Liver (tissue), 9 donors: ENCODE measurements around the gene PLEKHA7. TPM values are rescaled to one million over a fixed set of nuclear protein-coding genes. Genes with fewer than 3 reads are reported as not detected.

Experiments used
- DNase-seq: peaks from one replicate; pipeline ENCODE4 v3.0.0-alpha.2; 2017; ENCODE audit warnings: low spot score
- H3K27ac ChIP-seq, 2 donors: one replicate each; pipeline ENCODE4 v1.7.0; 2013; ENCODE audit warnings: inconsistent platforms in 2 of 2, low read length in 2 of 2, control low read depth in 1 of 2, low read depth in 1 of 2, mild to moderate bottlenecking in 1 of 2
- H3K27me3 ChIP-seq, 4 donors: one replicate each; pipeline versions ENCODE4 v1.6.1 to v1.7.0; 2013; ENCODE audit warnings: low read length in 3 of 4, inconsistent platforms in 1 of 4, mild to moderate bottlenecking in 1 of 4, moderate library complexity in 1 of 4; ENCODE audit not compliant: control insufficient read depth in 4 of 4, insufficient read depth in 4 of 4
- H3K36me3 ChIP-seq, 4 donors: one replicate each; pipeline versions ENCODE4 v1.6.1 to v1.7.0; 2013; ENCODE audit warnings: low read length in 3 of 4, mild to moderate bottlenecking in 3 of 4, low read depth in 1 of 4, moderate library complexity in 1 of 4; ENCODE audit not compliant: control insufficient read depth in 4 of 4, insufficient read depth in 3 of 4
- H3K4me1 ChIP-seq, 4 donors: one replicate each; pipeline versions ENCODE4 v1.6.1 to v1.7.0; 2013; ENCODE audit warnings: low read length in 3 of 4, mild to moderate bottlenecking in 3 of 4, moderate library complexity in 1 of 4; ENCODE audit not compliant: control insufficient read depth in 4 of 4, insufficient read depth in 4 of 4
- H3K4me3 ChIP-seq, 3 donors: one replicate each; pipeline versions ENCODE4 v1.6.1 to v1.7.0; 2013; ENCODE audit warnings: low read length in 3 of 3, control low read depth in 1 of 3, low read depth in 1 of 3, mild to moderate bottlenecking in 1 of 3
- H3K9ac ChIP-seq, 2 donors: one replicate each; pipeline ENCODE4 v1.7.0; 2013; ENCODE audit warnings: low read length in 2 of 2, mild to moderate bottlenecking in 2 of 2, moderate library complexity in 2 of 2, control low read depth in 1 of 2, low read depth in 1 of 2
- H3K9me3 ChIP-seq, 4 donors: one replicate each; pipeline versions ENCODE4 v1.6.1 to v1.7.0; 2013; ENCODE audit warnings: low read length in 3 of 4; ENCODE audit not compliant: control insufficient read depth in 4 of 4
- FOXA2 ChIP-seq: IDR thresholded peaks from 2 replicates; pipeline ENCODE4 v1.6.1; 2016; ENCODE audit warnings: antibody characterized with exemption
- HNF4A ChIP-seq, 2 donors: conservative IDR thresholded peaks; 2 replicates each; pipeline ENCODE4 v1.6.1; 2016; ENCODE audit warnings: antibody characterized with exemption in 2 of 2, mild to moderate bottlenecking in 2 of 2
- HNF4G ChIP-seq: IDR thresholded peaks from 2 replicates; pipeline ENCODE4 v1.6.1; 2016; ENCODE audit warnings: antibody characterized with exemption
- NR2F2 ChIP-seq: IDR thresholded peaks from 2 replicates; pipeline ENCODE4 v1.6.1; 2016; ENCODE audit warnings: antibody characterized with exemption
- WGBS: extraction: QIAGEN DNeasy Blood & Tissue Kit; methylation state at CpG from one replicate; pipeline ENCODE4 v1.1.7; 2013; 5-methylcytosine and 5-hydroxymethylcytosine counted together
- polyA plus RNA-seq, 2 donors: library from polyadenylated mRNA; stranded (reverse) in 1 of 2; unstranded in 1 of 2; fragments of 200-250 nt in 1 of 2; fragments of >200 nt in 1 of 2; fragmentation: Nextera tagmentation in 1 of 2; extraction: Ambion mirVana in 1 of 2; gene quantifications; one replicate each; pipeline versions ENCODE4 v1.2.1 to v1.2.3, GENCODE V29; 2013 to 2015
- total RNA-seq, 2 donors: library from RNA; depleted of rRNA; stranded (reverse); fragments of >200 nt; gene quantifications; one replicate each; pipeline ENCODE4 v1.2.3, GENCODE V29; 2014
- TF ChIP-seq, protein P1 (sequence below): IDR thresholded peaks from 2 replicates; pipeline ENCODE4 v1.6.1; 2016; ENCODE audit warnings: antibody characterized with exemption
- TF ChIP-seq, protein P2 (sequence below): IDR thresholded peaks from 2 replicates; pipeline ENCODE4 v1.6.1; 2016; ENCODE audit warnings: antibody characterized with exemption
- TF ChIP-seq, protein P3 (sequence below): IDR thresholded peaks from 2 replicates; pipeline ENCODE4 v1.6.1; 2016; ENCODE audit warnings: antibody characterized with exemption, mild to moderate bottlenecking
- donor health status: healthy.
- donor health status: healthy.
- donor health status: healthy.
- donor health status: healthy.
- donor health status: healthy.

PLEKHA7 gene
- total and polyA plus RNA-seq, 4 donors = 6.1 to 28.8 (median 8.5) TPM

DNA sequence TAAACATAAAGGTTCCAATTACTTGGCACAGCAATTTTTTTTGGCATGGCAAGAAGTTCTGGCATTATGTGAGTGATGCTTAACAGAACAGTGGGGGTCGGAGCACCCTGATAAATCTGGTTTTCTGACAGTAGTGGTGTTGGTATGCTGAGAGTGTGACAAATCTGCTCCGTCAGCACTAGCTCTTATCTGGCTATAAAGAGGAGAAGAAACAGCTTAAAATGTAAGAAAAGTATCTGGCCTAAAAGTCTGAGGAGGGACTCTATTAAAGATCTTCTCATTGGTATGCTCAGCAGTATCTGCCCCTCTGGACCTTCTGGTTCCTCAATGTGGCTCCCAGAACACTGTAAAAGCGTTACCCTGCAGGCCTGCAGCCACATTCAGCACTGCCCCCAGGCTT, 137.4 kb downstream of the PLEKHA7 start:
- no peak overlapping the region for H3K27ac ChIP-seq
- TF ChIP-seq NR2F2 (no peak), FOXA2 (no peak)
- peaks cover 0 to 3% (median 1%) of the 10 kb centered on the region in 4 donors for H3K4me1 ChIP-seq
- H3K9me3 ChIP-seq = no peaks in the 10 kb centered on the region
- H3K9ac ChIP-seq = no peak overlapping the region
- WGBS = 94% methylated on average over 3 of the region's 3 CpGs
- DNase-seq = no peak
- no peaks in the 10 kb centered on the region for H3K27me3 ChIP-seq
- no peaks in the 10 kb centered on the region for H3K36me3 ChIP-seq
- H3K4me3 ChIP-seq = no peak overlapping the region

DNA sequence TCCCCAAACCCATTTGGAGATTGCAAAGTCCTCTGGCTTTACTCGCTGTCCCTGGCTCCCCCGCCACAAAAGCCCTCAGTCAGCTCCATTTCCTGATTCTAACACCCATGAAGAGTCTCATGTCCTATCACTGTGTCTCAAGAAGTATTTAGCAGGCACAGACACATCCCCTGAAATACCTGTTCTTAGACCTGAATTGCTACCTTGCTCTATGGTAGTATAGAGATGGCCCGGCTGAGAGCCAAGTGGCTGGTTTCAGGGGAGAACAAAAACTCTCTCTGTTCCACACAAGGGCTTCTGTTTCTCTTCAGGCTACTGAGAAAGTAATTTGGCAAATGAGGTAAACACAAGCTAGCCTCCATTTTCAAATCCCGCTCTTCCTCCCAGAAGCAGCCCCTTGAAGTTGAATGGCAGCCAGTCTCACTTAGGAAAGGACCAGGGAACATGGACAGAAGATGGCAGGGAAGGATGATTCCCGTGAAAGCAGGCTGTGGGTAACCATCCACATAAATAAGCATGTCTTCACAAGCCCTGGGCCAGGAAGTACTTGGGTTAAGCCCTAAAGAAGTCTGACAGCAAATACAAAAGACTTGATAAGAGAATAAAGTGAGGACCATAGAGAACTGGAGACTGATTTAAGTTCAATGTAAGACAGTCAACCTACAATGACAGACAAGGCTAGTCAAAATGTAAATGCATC, 138.0 kb downstream of the PLEKHA7 start:
- WGBS = 94% methylated on average over 5 of the region's 5 CpGs

DNA sequence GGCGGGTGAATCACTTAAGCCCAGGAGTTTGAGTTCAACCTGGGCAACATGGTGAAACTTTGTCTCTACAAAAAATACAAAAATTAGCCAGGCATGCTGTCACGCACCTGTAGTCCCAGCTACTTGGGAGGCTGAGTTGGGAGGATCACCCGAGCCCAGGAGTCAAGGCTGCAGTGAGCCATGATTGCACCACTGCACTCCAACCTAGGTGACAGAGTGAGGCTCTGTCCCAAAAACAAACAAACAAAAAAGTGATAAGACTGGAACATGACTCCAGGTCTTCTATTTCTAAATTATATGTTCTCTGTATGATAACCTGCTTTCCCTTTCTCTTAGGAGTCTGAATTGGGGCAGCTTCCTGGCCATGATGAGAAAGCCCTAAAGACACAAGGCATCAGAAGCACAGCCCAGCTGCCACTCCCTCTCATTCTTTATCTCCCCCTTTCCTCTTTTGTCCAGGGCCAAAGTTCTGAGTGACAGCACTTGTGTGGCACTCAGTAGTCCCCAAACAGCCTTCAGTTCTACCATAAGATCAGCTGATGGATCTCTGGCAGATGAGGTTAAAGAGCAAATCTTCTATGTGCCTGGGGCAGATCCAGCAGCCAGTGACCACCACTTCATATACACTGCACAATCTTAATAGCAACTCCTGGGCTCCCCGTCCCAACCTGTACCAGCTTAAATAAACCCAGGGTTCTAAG, 139.8 kb downstream of the PLEKHA7 start:
- no peak for DNase-seq
- Histone ChIP-seq H3K9ac (no peak overlapping the region), H3K27ac (no peak overlapping the region), H3K4me1 (peaks cover 0 to 3% (median 0%) of the 10 kb centered on the region in 4 donors), H3K27me3 (no peaks in the 10 kb centered on the region), H3K4me3 (no peak overlapping the region), H3K36me3 (peaks cover 0 to 1% (median 0%) of the 10 kb centered on the region in 4 donors), H3K9me3 (no peaks in the 10 kb centered on the region)
- TF ChIP-seq HNF4A (conservative IDR thresholded peaks at IDR 0.05) = peak in 1 of 2 donors; percentile 12
- TF ChIP-seq, protein P1, sequence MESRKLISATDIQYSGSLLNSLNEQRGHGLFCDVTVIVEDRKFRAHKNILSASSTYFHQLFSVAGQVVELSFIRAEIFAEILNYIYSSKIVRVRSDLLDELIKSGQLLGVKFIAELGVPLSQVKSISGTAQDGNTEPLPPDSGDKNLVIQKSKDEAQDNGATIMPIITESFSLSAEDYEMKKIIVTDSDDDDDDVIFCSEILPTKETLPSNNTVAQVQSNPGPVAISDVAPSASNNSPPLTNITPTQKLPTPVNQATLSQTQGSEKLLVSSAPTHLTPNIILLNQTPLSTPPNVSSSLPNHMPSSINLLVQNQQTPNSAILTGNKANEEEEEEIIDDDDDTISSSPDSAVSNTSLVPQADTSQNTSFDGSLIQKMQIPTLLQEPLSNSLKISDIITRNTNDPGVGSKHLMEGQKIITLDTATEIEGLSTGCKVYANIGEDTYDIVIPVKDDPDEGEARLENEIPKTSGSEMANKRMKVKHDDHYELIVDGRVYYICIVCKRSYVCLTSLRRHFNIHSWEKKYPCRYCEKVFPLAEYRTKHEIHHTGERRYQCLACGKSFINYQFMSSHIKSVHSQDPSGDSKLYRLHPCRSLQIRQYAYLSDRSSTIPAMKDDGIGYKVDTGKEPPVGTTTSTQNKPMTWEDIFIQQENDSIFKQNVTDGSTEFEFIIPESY = no peak
- 91% methylated on average over 4 of the region's 4 CpGs for WGBS

More for the DNA sequence above, 138.0 kb downstream of the PLEKHA7 start:
- Histone ChIP-seq H3K36me3 (no peaks in the 10 kb centered on the region), H3K4me3 (no peak overlapping the region), H3K9ac (no peak overlapping the region), H3K27ac (no peak overlapping the region), H3K27me3 (no peaks in the 10 kb centered on the region), H3K9me3 (no peaks in the 10 kb centered on the region), H3K4me1 (peaks cover 0 to 3% (median 0%) of the 10 kb centered on the region in 4 donors)
- DNase-seq = no peak
- TF ChIP-seq, protein P1 = no peak
- no peak for TF ChIP-seq HNF4G

DNA sequence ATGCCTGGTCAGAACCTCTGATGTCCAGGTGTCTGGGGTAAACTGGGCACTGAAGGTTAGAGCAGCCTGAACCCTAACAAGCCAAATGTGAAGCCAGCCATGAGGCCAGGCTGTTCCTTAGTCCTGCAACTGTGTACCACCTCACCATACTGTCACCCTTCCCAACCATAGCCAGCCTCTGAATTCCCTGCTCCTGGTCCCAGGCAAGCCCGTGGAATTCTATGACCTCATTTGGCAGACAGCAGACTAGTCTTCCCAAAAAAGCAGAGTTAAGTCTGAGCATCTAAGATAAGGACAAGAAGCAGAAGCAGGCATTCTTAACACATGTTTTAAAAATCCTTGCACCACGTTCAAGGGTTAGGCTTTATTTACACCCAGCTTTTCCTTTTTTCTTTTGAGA, 140.9 kb downstream of the PLEKHA7 start:
- no peak for DNase-seq
- peaks cover 0 to 11% (median 3%) of the 10 kb centered on the region in 4 donors for H3K36me3 ChIP-seq
- H3K9ac ChIP-seq = no peak overlapping the region
- 78% methylated on average over 2 of the region's 2 CpGs for WGBS
- TF ChIP-seq, protein P2, sequence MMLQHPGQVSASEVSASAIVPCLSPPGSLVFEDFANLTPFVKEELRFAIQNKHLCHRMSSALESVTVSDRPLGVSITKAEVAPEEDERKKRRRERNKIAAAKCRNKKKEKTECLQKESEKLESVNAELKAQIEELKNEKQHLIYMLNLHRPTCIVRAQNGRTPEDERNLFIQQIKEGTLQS = no peak
- TF ChIP-seq, protein P3, sequence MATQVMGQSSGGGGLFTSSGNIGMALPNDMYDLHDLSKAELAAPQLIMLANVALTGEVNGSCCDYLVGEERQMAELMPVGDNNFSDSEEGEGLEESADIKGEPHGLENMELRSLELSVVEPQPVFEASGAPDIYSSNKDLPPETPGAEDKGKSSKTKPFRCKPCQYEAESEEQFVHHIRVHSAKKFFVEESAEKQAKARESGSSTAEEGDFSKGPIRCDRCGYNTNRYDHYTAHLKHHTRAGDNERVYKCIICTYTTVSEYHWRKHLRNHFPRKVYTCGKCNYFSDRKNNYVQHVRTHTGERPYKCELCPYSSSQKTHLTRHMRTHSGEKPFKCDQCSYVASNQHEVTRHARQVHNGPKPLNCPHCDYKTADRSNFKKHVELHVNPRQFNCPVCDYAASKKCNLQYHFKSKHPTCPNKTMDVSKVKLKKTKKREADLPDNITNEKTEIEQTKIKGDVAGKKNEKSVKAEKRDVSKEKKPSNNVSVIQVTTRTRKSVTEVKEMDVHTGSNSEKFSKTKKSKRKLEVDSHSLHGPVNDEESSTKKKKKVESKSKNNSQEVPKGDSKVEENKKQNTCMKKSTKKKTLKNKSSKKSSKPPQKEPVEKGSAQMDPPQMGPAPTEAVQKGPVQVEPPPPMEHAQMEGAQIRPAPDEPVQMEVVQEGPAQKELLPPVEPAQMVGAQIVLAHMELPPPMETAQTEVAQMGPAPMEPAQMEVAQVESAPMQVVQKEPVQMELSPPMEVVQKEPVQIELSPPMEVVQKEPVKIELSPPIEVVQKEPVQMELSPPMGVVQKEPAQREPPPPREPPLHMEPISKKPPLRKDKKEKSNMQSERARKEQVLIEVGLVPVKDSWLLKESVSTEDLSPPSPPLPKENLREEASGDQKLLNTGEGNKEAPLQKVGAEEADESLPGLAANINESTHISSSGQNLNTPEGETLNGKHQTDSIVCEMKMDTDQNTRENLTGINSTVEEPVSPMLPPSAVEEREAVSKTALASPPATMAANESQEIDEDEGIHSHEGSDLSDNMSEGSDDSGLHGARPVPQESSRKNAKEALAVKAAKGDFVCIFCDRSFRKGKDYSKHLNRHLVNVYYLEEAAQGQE = peak; percentile 43
- no peak overlapping the region for H3K27ac ChIP-seq
- H3K27me3 ChIP-seq = no peaks in the 10 kb centered on the region
- H3K4me1 ChIP-seq = peaks cover 0 to 3% (median 0%) of the 10 kb centered on the region in 4 donors
- no peaks in the 10 kb centered on the region for H3K9me3 ChIP-seq
- H3K4me3 ChIP-seq = no peak overlapping the region
